ENCODE data around the gene GATM. TPM values are rescaled to one million over a fixed set of nuclear protein-coding genes. Genes with fewer than 3 reads are reported as not detected.

GATM gene
- total and polyA plus RNA-seq, 2 experiments from 2014 or later: 39.7 to 50.0 TPM

DNA sequence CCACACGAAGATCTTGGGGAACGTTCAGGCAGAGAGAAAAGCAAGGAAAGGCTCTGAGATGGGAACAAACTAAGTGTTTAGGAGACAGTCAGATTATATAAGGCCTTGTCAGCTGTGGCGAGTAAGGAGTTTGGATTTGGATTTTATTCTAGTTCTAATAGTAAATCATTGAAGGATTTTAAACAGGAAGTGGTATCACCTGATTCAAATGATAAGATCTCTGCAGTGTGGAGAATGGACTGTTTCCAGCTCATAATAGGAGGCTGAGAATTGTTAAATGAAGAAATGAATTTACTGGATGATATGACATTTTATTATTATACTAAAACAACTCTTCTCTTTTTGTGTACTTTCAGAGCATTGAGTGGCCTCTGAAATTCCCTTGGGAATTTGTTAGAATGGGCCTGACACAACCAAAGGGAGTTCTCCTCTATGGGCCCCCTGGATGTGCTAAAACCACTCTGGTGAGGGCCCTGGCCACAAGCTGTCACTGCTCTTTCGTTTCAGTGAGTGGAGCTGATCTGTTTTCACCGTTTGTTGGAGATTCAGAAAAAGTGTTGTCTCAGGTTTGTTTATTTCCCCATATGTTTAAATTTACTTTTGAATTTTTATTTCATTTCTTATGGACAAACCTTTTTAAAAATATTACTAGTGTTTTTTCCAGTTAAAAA, 36.0 kb upstream of the GATM start:
- H3K36me3 ChIP-seq: peaks cover 81% of the 10 kb centered on the region
- H3K4me1 ChIP-seq (ENCODE audit: low read depth): no peaks in the 10 kb centered on the region
- TF ChIP-seq, protein P1, sequence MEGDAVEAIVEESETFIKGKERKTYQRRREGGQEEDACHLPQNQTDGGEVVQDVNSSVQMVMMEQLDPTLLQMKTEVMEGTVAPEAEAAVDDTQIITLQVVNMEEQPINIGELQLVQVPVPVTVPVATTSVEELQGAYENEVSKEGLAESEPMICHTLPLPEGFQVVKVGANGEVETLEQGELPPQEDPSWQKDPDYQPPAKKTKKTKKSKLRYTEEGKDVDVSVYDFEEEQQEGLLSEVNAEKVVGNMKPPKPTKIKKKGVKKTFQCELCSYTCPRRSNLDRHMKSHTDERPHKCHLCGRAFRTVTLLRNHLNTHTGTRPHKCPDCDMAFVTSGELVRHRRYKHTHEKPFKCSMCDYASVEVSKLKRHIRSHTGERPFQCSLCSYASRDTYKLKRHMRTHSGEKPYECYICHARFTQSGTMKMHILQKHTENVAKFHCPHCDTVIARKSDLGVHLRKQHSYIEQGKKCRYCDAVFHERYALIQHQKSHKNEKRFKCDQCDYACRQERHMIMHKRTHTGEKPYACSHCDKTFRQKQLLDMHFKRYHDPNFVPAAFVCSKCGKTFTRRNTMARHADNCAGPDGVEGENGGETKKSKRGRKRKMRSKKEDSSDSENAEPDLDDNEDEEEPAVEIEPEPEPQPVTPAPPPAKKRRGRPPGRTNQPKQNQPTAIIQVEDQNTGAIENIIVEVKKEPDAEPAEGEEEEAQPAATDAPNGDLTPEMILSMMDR (IDR thresholded peaks at IDR 0.05; ENCODE audit: low read depth, low read length): no peak

DNA sequence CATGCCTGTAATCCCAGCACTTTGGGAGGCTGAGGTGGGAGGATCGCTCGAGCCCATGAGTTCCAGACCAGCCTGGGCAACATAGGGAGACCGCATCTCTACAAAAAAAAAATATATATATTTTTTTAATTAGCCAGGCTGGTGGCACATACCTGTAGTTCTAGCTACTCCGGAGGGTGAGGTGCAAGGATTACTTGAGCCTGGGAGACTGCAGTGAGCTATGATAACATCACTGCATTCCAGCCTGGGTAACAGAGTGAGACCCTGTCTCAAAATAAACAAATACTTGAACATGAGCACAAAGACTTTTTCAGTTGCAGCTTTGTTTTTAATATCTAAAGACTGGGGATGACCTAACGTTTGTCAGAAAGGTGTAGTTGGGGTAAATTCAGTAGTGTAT, 31.3 kb upstream of the GATM start:
- peaks cover 68% of the 10 kb centered on the region for H3K36me3 ChIP-seq

More for the DNA sequence above, 36.0 kb upstream of the GATM start:
- Histone ChIP-seq H3K4me3 (no peak overlapping the region), H3K27ac (no peak overlapping the region), H3K27me3 (no peaks in the 10 kb centered on the region), H3K9me3 (ENCODE audit: low read depth) (no peaks in the 10 kb centered on the region)
- no peak for DNase-seq (ENCODE audit: low read depth in 1 of 2, low spot score in 1 of 2)

DNA sequence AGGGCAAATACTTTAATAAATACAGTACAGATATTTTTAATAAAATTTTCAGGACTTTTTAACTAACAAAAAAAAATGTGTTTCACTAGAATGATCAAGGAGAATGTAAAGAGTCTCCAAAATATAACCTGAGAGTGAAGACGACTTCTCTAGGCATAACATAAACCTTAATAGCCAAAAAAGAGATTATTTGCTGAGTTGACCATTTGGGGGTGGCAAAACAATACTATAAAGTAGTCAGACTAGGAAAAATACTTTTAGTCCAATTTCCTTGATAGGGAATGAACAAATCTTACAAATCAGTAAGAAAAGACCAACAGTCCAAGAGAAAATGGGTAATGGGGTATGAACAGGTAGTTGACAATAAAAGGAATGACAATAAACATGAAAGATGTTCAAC, 29.4 kb upstream of the GATM start:
- H3K4me1 ChIP-seq (ENCODE audit: low read depth): no peaks in the 10 kb centered on the region
- no peak overlapping the region for H3K27ac ChIP-seq
- TF ChIP-seq, protein P1 (IDR thresholded peaks at IDR 0.05; ENCODE audit: low read depth, low read length): no peak
- peaks cover 52% of the 10 kb centered on the region for H3K36me3 ChIP-seq
- no peak overlapping the region for H3K4me3 ChIP-seq
- no peak for DNase-seq (ENCODE audit: low read depth in 1 of 2, low spot score in 1 of 2)
- no peaks in the 10 kb centered on the region for H3K27me3 ChIP-seq
- no peaks in the 10 kb centered on the region for H3K9me3 ChIP-seq (ENCODE audit: low read depth)

More for the DNA sequence above, 31.3 kb upstream of the GATM start:
- no peak for DNase-seq (ENCODE audit: low read depth in 1 of 2, low spot score in 1 of 2)
- Histone ChIP-seq H3K9me3 (ENCODE audit: low read depth) (no peaks in the 10 kb centered on the region), H3K27me3 (no peaks in the 10 kb centered on the region), H3K4me1 (ENCODE audit: low read depth) (no peaks in the 10 kb centered on the region), H3K4me3 (no peak overlapping the region), H3K27ac (no peak overlapping the region)
- TF ChIP-seq, protein P1 (IDR thresholded peaks at IDR 0.05; ENCODE audit: low read depth, low read length): no peak

DNA sequence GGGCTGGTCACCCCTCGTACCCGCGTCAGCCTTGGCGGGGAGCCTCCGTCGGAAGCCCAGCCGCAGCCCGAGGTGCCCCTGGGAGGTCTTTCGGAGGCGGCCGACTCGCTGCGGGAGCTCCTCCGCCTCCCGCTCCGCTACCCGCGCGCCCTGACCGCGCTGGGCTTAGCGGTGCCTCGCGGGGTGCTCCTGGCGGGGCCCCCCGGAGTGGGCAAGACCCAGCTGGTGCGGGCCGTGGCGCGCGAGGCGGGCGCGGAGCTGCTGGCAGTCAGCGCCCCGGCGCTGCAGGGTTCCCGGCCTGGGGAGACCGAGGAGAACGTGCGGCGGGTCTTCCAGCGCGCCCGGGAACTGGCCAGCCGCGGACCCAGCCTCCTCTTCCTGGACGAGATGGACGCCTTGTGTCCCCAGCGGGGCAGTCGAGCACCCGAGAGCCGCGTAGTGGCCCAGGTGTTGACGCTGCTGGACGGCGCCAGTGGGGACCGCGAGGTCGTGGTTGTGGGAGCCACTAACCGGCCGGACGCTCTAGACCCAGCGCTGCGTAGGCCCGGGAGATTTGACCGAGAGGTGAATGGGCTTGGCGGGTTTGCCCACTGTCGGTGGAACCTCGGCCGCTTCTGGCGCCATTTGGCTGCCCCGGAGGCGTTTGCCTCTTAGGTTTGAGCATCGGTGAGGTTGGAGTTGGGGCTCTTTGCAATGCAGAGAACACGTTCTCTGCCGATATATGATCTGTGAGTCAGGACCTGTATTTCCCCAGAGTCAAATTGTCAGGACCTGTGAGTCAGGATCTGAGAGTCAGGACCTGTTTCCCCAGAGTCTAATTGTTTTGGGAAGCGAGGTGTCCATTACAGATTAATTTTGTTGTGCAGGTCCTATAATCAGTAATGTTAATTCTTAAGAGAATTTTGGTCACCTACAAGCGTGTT, 24.9 kb upstream of the GATM start:
- Histone ChIP-seq H3K4me1 (ENCODE audit: low read depth) (no peaks in the 10 kb centered on the region), H3K27me3 (no peaks in the 10 kb centered on the region), H3K27ac (peak overlapping the region; percentile 85), H3K4me3 (peak overlapping the region; percentile 70), H3K36me3 (peaks cover 26% of the 10 kb centered on the region), H3K9me3 (ENCODE audit: low read depth) (no peaks in the 10 kb centered on the region)
- DNase-seq (ENCODE audit: low read depth in 1 of 2, low spot score in 1 of 2): peak; percentile 30 to 68
- TF ChIP-seq, protein P1 (IDR thresholded peaks at IDR 0.05; ENCODE audit: low read depth, low read length): no peak

DNA sequence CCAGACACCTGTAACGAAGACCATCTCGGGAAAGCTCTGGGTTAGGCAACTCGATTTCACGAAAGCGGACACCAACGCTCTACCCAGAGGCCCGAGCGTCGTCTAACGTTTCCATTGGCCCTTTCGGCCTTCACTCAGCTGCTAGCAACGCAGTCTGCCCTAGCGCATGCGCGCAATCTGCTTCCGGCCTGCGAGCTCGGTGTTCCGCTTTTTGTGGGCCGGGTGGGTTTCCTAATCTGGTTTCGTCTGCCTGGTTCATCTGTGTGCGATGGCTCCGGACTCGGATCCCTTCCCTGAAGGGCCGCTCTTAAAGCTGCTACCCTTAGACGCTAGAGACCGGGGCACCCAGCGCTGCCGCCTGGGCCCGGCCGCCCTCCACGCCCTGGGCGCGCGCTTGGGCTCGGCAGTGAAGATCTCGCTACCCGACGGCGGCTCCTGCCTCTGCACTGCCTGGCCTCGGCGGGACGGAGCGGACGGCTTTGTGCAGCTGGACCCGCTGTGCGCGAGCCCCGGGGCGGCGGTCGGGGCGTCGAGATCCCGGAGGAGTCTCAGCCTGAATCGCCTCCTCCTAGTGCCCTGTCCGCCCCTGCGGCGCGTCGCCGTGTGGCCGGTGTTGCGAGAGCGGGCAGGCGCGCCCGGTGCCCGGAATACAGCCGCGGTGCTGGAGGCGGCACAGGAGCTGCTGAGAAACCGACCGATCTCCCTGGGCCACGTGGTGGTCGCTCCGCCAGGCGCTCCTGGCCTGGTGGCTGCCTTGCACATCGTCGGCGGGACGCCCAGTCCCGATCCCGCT, 24.0 kb upstream of the GATM start:
- peak; percentile 99 for DNase-seq (ENCODE audit: low read depth in 1 of 2, low spot score in 1 of 2)
- Histone ChIP-seq H3K36me3 (peaks cover 17% of the 10 kb centered on the region), H3K4me1 (ENCODE audit: low read depth) (no peaks in the 10 kb centered on the region), H3K9me3 (ENCODE audit: low read depth) (no peaks in the 10 kb centered on the region), H3K27ac (peak overlapping the region; percentile 87), H3K4me3 (peak overlapping the region; percentile 70), H3K27me3 (no peaks in the 10 kb centered on the region)
- TF ChIP-seq, protein P1 (IDR thresholded peaks at IDR 0.05; ENCODE audit: low read depth, low read length): no peak
